Omental fat pad (tissue), 4 donors: ENCODE measurements around the gene RALGPS1. TPM values are rescaled to one million over a fixed set of nuclear protein-coding genes. Genes with fewer than 3 reads are reported as not detected.

Experiments
- ATAC-seq: fragments of 150-250 bp; one replicate; pipeline ENCODE4 v1.9.1; 2016; ENCODE audit warnings: mild to moderate bottlenecking, moderate library complexity; ENCODE audit not compliant: low FRiP score
- DNase-seq: peaks from one replicate; pipeline ENCODE4 v3.0.0-alpha.2; 2019; ENCODE audit warnings: low spot score
- CTCF ChIP-seq, 3 donors: fragments of 450-650 bp; IDR thresholded peaks; one replicate each; pipeline ENCODE4 v1.5.1; 2016 to 2017; ENCODE audit warnings: antibody characterized with exemption in 3 of 3, mild to moderate bottlenecking in 3 of 3, moderate library complexity in 2 of 3
- total RNA-seq, 4 donors: library from RNA; depleted of rRNA; stranded (reverse); fragments of >200 nt; gene quantifications; one replicate each; pipeline ENCODE4 v1.1.0, GENCODE V29; 2016

RALGPS1 gene
- total RNA-seq, 4 donors from 2014 or later = 4.0 to 15.3 (median 4.8) TPM

- DNase-seq (no peak), ATAC-seq (no peak)
- TF ChIP-seq CTCF (IDR thresholded peaks at IDR 0.05) = no peak
These were observed 50.5 kb downstream of the RALGPS1 start for GRCh38 chr9:126965077-126965476.

- ATAC-seq (peak; percentile 59), DNase-seq (no peak)
- no peak for TF ChIP-seq CTCF (IDR thresholded peaks at IDR 0.05)
These were observed 51.2 kb downstream of the RALGPS1 start for GRCh38 chr9:126965541-126966428.

- DNase-seq (no peak), ATAC-seq (no peak)
- TF ChIP-seq CTCF (IDR thresholded peaks at IDR 0.05) = no peak
These were observed 56.7 kb downstream of the RALGPS1 start for GRCh38 chr9:126971261-126971660.

- ATAC-seq (no peak), DNase-seq (no peak)
- no peak for TF ChIP-seq CTCF (IDR thresholded peaks at IDR 0.05)
These were observed 59.3 kb downstream of the RALGPS1 start for GRCh38 chr9:126973651-126974529.

- TF ChIP-seq CTCF (IDR thresholded peaks at IDR 0.05) = no peak
- ATAC-seq = no peak
- no peak for DNase-seq
These were observed 60.0 kb downstream of the RALGPS1 start for GRCh38 chr9:126974594-126974993.

- TF ChIP-seq CTCF (IDR thresholded peaks at IDR 0.05) = no peak
- ATAC-seq = no peak
- DNase-seq = no peak
These were observed 61.0 kb downstream of the RALGPS1 start for GRCh38 chr9:126975327-126976220.
